Neural progenitor cell (in vitro differentiated cells): ENCODE data around the gene PSG7. TPM values are rescaled to one million over a fixed set of nuclear protein-coding genes. Genes with fewer than 3 reads are reported as not detected.
"Not testable (repeated sequence)": the region's sequence is repeated elsewhere in the genome, so short reads cannot be mapped to it uniquely, and the experiment has no call there.

Experiments
- DNase-seq: peaks from one replicate; pipeline ENCODE4 v3.0.0-alpha.2; 2016; ENCODE audit warnings: low spot score
- H2AFZ ChIP-seq: fragments of 200-600 bp; sonication (generic); replicated peaks from 2 replicates; pipeline ENCODE4 v1.6.1; 2016; ENCODE audit warnings: antibody characterized with exemption
- H3F3A ChIP-seq: fragments of 200-600 bp; sonication (generic); 2 replicates; pipeline ENCODE4 v1.6.1; 2016; ENCODE audit warnings: antibody characterized with exemption, low read depth
- H3K27ac ChIP-seq: fragments of 200-600 bp; sonication (generic); 2 replicates; pipeline ENCODE4 v1.5.1; 2016; ENCODE audit warnings: mild to moderate bottlenecking
- H3K27me3 ChIP-seq: fragments of 200-600 bp; sonication (generic); 2 replicates; pipeline ENCODE4 v1.6.1; 2016; ENCODE audit warnings: mild to moderate bottlenecking, moderate library complexity
- H3K36me3 ChIP-seq: fragments of 200-600 bp; sonication (generic); 2 replicates; pipeline ENCODE4 v1.5.1; 2016
- H3K4me1 ChIP-seq: fragments of 200-600 bp; sonication (generic); 2 replicates; pipeline ENCODE4 v1.6.1; 2016; ENCODE audit warnings: mixed run types
- H3K4me2 ChIP-seq: fragments of 200-600 bp; sonication (generic); 2 replicates; pipeline ENCODE4 v1.6.1; 2016
- H3K4me3 ChIP-seq: fragments of 200-600 bp; sonication (generic); 2 replicates; pipeline ENCODE4 v1.5.1; 2016
- H3K79me2 ChIP-seq: fragments of 200-600 bp; sonication (generic); 2 replicates; pipeline ENCODE4 v1.6.1; 2016; ENCODE audit warnings: low read depth
- H3K9ac ChIP-seq: fragments of 200-600 bp; sonication (generic); 2 replicates; pipeline ENCODE4 v1.6.1; 2016
- H3K9me3 ChIP-seq: fragments of 200-600 bp; sonication (generic); 2 replicates; pipeline ENCODE4 v1.5.1; 2016; ENCODE audit warnings: low read depth
- H4K20me1 ChIP-seq: fragments of 200-600 bp; sonication (generic); 2 replicates; pipeline ENCODE4 v1.6.1; 2016; ENCODE audit warnings: low read depth
- H3K27ac Mint-ChIP-seq: 3 replicates; pipeline ENCODE4 v1.8.0; 2021; ENCODE audit warnings: mixed read lengths
- H3K27me3 Mint-ChIP-seq: 2 replicates; pipeline ENCODE4 v1.8.0; 2022; ENCODE audit warnings: low read depth, mild to moderate bottlenecking, inconsistent platforms, moderate library complexity, mixed read lengths; ENCODE audit not compliant: insufficient read depth
- H3K36me3 Mint-ChIP-seq: 3 replicates; pipeline ENCODE4 v1.8.0; 2021; ENCODE audit warnings: mixed read lengths
- H3K4me1 Mint-ChIP-seq: 3 replicates; pipeline ENCODE4 v1.8.0; 2021; ENCODE audit warnings: mixed read lengths
- H3K4me3 Mint-ChIP-seq: 3 replicates; pipeline ENCODE4 v1.8.0; 2021; ENCODE audit warnings: mild to moderate bottlenecking, moderate library complexity, mixed read lengths
- H3K9me3 Mint-ChIP-seq: 3 replicates; pipeline ENCODE4 v1.8.0; 2020; ENCODE audit warnings: mixed read lengths
- EZH2 ChIP-seq: fragments of 200-600 bp; sonication (generic); IDR thresholded peaks from 2 replicates; pipeline ENCODE4 v1.6.1; 2017; ENCODE audit warnings: antibody characterized with exemption, mild to moderate bottlenecking, moderate library complexity
- EZH2phosphoT487 ChIP-seq: fragments of 200-600 bp; sonication (generic); IDR thresholded peaks from 2 replicates; pipeline ENCODE4 v1.6.1; 2017; ENCODE audit warnings: antibody characterized with exemption
- total RNA-seq: library from RNA; depleted of rRNA; stranded (reverse); fragments of >200 nt; gene quantifications from 2 replicates; pipeline ENCODE4 v1.2.3, GENCODE V29; 2015; ENCODE audit warnings: low replicate concordance
- TF ChIP-seq, protein P1 (sequence below): fragments of 200-600 bp; sonication (generic); IDR thresholded peaks from 2 replicates; pipeline ENCODE4 v1.5.1; 2017; ENCODE audit warnings: antibody characterized with exemption, mild to moderate bottlenecking

PSG7 gene
- total RNA-seq, 1 donor from 2014 or later, result not detected

- H3K9ac ChIP-seq, H3K27ac Mint-ChIP-seq, H3K27ac ChIP-seq, H3K4me1 Mint-ChIP-seq, H3K36me3 ChIP-seq, H3K79me2 ChIP-seq, H3K4me1 ChIP-seq, H3K36me3 Mint-ChIP-seq, DNase-seq, H3K4me3 ChIP-seq, H4K20me1 ChIP-seq, H3K9me3 ChIP-seq, H3F3A ChIP-seq, H2AFZ ChIP-seq, H3K4me3 Mint-ChIP-seq, H3K27me3 ChIP-seq, H3K4me2 ChIP-seq: not testable (repeated sequence)
- peaks cover 10% of the 10 kb centered on the region for H3K27me3 Mint-ChIP-seq
- H3K9me3 Mint-ChIP-seq, result peaks cover 55% of the 10 kb centered on the region
These were observed 56.4 kb downstream of the PSG7 start for GRCh38 chr19:42880621-42881020.

DNA sequence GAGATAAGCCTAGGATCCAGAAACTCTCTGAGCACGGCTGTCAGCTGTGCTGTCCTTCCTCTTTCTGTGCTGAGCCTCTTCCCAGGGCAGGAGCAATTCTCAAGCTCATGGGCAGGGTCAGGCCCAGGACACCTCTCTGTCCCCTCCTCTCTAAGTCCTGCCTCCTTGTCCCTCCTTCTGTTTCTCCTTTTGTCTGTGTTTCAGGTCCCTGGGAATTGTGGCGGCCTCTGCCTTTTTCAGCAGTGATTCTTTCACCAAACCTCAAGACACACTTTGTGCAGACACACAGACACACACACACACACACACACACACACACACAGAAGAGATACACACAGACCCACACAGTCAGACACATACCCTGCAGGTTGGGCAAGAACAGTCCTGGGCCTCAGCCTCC lies 57.4 kb downstream of the PSG7 start, which contains the start of gene PSG1:
PSG1 (minus strand) TSS at position 101 of the 400 bp plus-strand sequence. CDS start 132 bp downstream, outside the sequence.
- Histone ChIP-seq H3K4me3 (no peak within 1 kb of the TSS), H3K9me3 (peaks cover 5% of the 10 kb centered on the region), H3K36me3 (no peaks in the 10 kb centered on the region), H2AFZ (no peak within 1 kb of the TSS), H4K20me1 (no peaks in the 10 kb centered on the region), H3K27ac (no peak within 1 kb of the TSS), H3K79me2 (no peaks in the 10 kb centered on the region), H3K4me2 (no peak within 1 kb of the TSS), H3K27me3 (no peaks in the 10 kb centered on the region), H3K4me1 (no peaks in the 10 kb centered on the region), H3F3A (no peaks in the 10 kb centered on the region), H3K9ac (no peak within 1 kb of the TSS)
- Mint-ChIP-seq H3K27ac (no peak within 1 kb of the TSS), H3K4me3 (no peak within 1 kb of the TSS), H3K9me3 (peaks cover 56% of the 10 kb centered on the region), H3K4me1 (no peaks in the 10 kb centered on the region), H3K36me3 (no peaks in the 10 kb centered on the region), H3K27me3 (peaks cover 10% of the 10 kb centered on the region)
- DNase-seq, result no peak
- TF ChIP-seq EZH2phosphoT487 (no peak), EZH2 (no peak)
- TF ChIP-seq, protein P1, sequence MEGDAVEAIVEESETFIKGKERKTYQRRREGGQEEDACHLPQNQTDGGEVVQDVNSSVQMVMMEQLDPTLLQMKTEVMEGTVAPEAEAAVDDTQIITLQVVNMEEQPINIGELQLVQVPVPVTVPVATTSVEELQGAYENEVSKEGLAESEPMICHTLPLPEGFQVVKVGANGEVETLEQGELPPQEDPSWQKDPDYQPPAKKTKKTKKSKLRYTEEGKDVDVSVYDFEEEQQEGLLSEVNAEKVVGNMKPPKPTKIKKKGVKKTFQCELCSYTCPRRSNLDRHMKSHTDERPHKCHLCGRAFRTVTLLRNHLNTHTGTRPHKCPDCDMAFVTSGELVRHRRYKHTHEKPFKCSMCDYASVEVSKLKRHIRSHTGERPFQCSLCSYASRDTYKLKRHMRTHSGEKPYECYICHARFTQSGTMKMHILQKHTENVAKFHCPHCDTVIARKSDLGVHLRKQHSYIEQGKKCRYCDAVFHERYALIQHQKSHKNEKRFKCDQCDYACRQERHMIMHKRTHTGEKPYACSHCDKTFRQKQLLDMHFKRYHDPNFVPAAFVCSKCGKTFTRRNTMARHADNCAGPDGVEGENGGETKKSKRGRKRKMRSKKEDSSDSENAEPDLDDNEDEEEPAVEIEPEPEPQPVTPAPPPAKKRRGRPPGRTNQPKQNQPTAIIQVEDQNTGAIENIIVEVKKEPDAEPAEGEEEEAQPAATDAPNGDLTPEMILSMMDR, result no peak

- not testable (repeated sequence) for H3K4me3 ChIP-seq, H3K27me3 Mint-ChIP-seq, H3K27ac Mint-ChIP-seq, H3K79me2 ChIP-seq, H3K9ac ChIP-seq, H3K27ac ChIP-seq, H3K27me3 ChIP-seq, H3K36me3 Mint-ChIP-seq, H3K4me2 ChIP-seq, H3K36me3 ChIP-seq, H2AFZ ChIP-seq, H3F3A ChIP-seq, H4K20me1 ChIP-seq, DNase-seq, H3K4me1 Mint-ChIP-seq, H3K4me3 Mint-ChIP-seq, H3K4me1 ChIP-seq
- H3K9me3 Mint-ChIP-seq, result peaks cover 50% of the 10 kb centered on the region
- H3K9me3 ChIP-seq, result peaks cover 12% of the 10 kb centered on the region
These were observed 60.4 kb downstream of the PSG7 start for GRCh38 chr19:42876596-42876995.

- not testable (repeated sequence) for H3K79me2 ChIP-seq, H3K27me3 Mint-ChIP-seq, H3K27me3 ChIP-seq, H3K27ac ChIP-seq, H3K4me1 Mint-ChIP-seq, H4K20me1 ChIP-seq, H3F3A ChIP-seq, H3K9ac ChIP-seq, H3K36me3 ChIP-seq, H2AFZ ChIP-seq, H3K4me3 Mint-ChIP-seq, H3K4me1 ChIP-seq, H3K4me2 ChIP-seq, H3K4me3 ChIP-seq, H3K27ac Mint-ChIP-seq, DNase-seq, H3K36me3 Mint-ChIP-seq
- H3K9me3 Mint-ChIP-seq, result peaks cover 52% of the 10 kb centered on the region
- peaks cover 12% of the 10 kb centered on the region for H3K9me3 ChIP-seq
These were observed 61.1 kb downstream of the PSG7 start for GRCh38 chr19:42875881-42876280.

DNA sequence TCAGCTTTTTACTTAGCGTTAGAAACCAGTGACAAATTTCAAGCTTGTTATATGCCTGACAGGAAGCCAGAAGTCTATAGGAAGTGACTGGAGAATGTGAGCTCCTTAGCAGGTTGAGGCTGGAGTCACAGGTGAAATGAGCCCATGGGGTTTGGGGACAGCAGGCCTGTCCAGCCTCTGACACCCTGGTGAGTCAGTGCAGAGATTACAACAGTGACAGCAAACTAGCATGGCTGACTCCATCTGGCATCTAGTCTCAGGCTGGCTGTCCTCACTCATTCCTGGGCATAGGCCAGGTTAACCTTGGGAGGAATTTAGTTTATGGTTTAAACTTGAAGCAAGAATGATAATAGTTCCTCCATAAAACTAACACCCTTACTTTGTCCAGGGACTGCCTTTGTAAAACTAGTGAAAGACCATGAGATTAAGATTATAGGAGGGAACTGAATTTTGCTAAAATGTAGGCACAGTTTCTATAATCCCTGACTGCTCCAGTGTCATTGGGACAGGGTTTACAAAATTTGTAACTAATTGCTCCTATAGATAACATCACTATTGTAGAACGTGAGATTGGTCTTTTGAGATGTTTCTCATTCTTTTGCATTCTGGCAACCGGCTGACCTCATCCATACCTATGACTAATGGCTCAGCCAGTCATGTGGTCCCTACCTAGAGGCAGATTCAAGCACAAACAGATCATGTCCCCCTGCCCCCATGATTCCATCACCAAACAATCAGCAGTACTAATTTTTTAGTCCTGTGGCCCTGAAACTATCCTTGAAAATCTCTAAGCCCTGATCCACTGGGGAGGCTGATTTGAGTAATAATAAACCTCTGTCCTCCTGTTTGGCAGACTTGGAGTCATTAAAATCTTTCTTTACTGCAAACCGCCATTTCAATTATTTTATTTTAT lies 61.9 kb downstream of the PSG7 start:
- H3K27ac ChIP-seq, H3K36me3 Mint-ChIP-seq, H3K36me3 ChIP-seq, H3K27me3 Mint-ChIP-seq, H3K9ac ChIP-seq, H3K4me1 Mint-ChIP-seq, H4K20me1 ChIP-seq, H3K4me3 Mint-ChIP-seq, H3K4me2 ChIP-seq, H3F3A ChIP-seq, H3K27me3 ChIP-seq, H3K4me1 ChIP-seq, DNase-seq, H3K4me3 ChIP-seq, H2AFZ ChIP-seq, H3K27ac Mint-ChIP-seq, H3K79me2 ChIP-seq: not testable (repeated sequence)
- peaks cover 54% of the 10 kb centered on the region for H3K9me3 Mint-ChIP-seq
- peaks cover 12% of the 10 kb centered on the region for H3K9me3 ChIP-seq

GRCh38 chr19:42874136-42874535 lies 62.9 kb downstream of the PSG7 start:
- not testable (repeated sequence) for H2AFZ ChIP-seq, H3K79me2 ChIP-seq, H3K4me3 Mint-ChIP-seq, H4K20me1 ChIP-seq, H3K27me3 ChIP-seq, H3F3A ChIP-seq, H3K27ac Mint-ChIP-seq, H3K36me3 ChIP-seq, H3K27me3 Mint-ChIP-seq, H3K4me2 ChIP-seq, H3K36me3 Mint-ChIP-seq, H3K4me1 Mint-ChIP-seq, H3K4me3 ChIP-seq, H3K4me1 ChIP-seq, H3K9ac ChIP-seq, DNase-seq, H3K27ac ChIP-seq
- H3K9me3 Mint-ChIP-seq, result peaks cover 52% of the 10 kb centered on the region
- peaks cover 12% of the 10 kb centered on the region for H3K9me3 ChIP-seq
